ENCODE data around the gene GLYATL3.
A peak's percentile ranks its signal among the peaks of the same experiment; 100 is the strongest.

The GLYATL3 gene

DNA sequence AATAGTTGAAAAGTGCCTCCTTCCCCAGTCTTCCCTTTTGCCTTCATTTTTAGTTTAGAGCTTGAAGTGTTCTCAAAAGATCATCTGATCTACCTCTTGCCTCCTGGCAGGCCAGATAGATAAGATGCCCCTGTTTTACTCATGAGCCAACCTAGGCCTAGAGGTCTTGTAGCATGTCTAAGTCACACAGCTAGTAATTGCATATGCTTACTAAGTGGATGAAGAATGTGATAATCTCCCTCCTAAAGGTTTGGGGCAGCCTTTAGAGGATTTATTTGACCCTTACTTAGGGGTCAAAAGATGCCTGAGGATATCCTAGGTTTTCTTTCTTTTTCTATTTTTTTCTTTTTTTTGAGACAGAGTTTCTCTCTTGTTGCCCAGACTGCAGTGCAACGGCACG lies 52.9 kb downstream of the GLYATL3 start:
- peak overlapping the region; percentile 69 for H3K4me3 Mint-ChIP-seq
- peaks cover 50% of the 10 kb centered on the region for H3K27me3 Mint-ChIP-seq (ENCODE audit: low read depth, poor library complexity)
- H3K27ac Mint-ChIP-seq: no peak overlapping the region
- no peak for DNase-seq
- TF ChIP-seq, protein P1, sequence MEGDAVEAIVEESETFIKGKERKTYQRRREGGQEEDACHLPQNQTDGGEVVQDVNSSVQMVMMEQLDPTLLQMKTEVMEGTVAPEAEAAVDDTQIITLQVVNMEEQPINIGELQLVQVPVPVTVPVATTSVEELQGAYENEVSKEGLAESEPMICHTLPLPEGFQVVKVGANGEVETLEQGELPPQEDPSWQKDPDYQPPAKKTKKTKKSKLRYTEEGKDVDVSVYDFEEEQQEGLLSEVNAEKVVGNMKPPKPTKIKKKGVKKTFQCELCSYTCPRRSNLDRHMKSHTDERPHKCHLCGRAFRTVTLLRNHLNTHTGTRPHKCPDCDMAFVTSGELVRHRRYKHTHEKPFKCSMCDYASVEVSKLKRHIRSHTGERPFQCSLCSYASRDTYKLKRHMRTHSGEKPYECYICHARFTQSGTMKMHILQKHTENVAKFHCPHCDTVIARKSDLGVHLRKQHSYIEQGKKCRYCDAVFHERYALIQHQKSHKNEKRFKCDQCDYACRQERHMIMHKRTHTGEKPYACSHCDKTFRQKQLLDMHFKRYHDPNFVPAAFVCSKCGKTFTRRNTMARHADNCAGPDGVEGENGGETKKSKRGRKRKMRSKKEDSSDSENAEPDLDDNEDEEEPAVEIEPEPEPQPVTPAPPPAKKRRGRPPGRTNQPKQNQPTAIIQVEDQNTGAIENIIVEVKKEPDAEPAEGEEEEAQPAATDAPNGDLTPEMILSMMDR (IDR thresholded peaks at IDR 0.05): no peak
- no peaks in the 10 kb centered on the region for H3K36me3 Mint-ChIP-seq (ENCODE audit: low read depth)
- H3K4me1 Mint-ChIP-seq: peaks cover 24% of the 10 kb centered on the region
- H3K9me3 Mint-ChIP-seq: no peaks in the 10 kb centered on the region

DNA sequence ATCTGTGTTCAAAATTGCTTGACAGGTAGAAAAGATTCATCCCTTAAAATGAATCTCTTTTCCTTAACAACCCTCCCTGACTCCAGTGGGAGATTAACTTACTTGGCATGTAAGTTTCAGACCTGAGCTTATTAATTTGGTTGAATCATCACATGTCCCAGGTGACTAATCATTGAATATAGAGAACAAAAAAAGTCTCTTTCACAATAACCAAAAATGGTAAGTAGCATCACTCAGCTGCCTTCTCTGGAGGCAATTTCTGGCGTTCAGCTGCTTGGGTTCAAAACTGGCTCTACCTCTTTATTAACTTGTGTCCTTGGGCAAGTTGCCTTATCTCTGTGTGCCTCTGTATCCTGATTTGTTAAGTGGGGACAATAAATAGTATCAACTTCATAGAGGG lies 53.7 kb downstream of the GLYATL3 start:
- no peak for DNase-seq
- TF ChIP-seq, protein P1 (IDR thresholded peaks at IDR 0.05): no peak
- H3K4me3 Mint-ChIP-seq: no peak overlapping the region
- H3K9me3 Mint-ChIP-seq: no peaks in the 10 kb centered on the region
- no peak overlapping the region for H3K27ac Mint-ChIP-seq
- H3K36me3 Mint-ChIP-seq (ENCODE audit: low read depth): no peaks in the 10 kb centered on the region
- peaks cover 50% of the 10 kb centered on the region for H3K27me3 Mint-ChIP-seq (ENCODE audit: low read depth, poor library complexity)
- H3K4me1 Mint-ChIP-seq: peaks cover 24% of the 10 kb centered on the region

DNA sequence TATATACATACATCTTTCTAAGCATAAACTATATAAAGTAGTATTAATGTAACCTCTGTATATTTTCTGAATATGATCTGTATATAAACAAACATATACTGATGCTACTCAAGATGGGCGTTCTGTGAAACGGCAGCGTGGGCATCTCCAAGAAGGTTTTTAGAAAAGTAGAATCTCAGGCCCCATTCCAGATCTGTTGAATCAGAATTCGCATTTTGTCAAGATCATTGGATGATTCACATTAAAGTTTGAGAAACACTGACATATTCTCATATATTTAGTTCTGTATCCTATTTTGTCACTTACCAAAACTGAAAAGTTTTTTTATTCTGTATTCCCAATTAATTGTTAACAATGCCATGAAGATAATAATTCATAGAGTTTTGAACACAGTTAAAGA lies 56.2 kb downstream of the GLYATL3 start:
- Mint-ChIP-seq H3K36me3 (ENCODE audit: low read depth) (no peaks in the 10 kb centered on the region), H3K27me3 (ENCODE audit: low read depth, poor library complexity) (peaks cover 31% of the 10 kb centered on the region), H3K9me3 (no peaks in the 10 kb centered on the region), H3K4me3 (no peak overlapping the region), H3K4me1 (peaks cover 18% of the 10 kb centered on the region), H3K27ac (no peak overlapping the region)
- DNase-seq: no peak
- TF ChIP-seq, protein P1 (IDR thresholded peaks at IDR 0.05): no peak

DNA sequence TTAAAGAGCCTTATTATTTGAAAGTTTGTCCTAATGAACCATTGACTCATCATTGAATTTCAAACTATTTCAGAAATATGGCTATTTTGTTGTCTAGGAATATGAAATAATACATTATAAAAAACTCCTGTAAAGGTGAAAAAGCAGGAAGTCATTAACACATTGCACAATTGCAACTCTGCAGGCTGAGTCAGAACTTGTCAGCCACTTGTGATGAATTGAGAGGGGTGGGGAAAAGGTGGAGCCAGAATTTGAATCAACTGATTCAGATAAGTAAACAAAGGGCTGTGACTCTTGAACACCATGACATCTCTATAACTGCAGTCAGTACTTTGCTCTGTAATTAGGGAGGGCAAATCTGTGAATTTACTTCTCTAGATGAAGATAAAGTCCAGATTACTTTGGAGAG lies 56.7 kb downstream of the GLYATL3 start:
- Mint-ChIP-seq H3K9me3 (no peaks in the 10 kb centered on the region), H3K4me1 (peaks cover 13% of the 10 kb centered on the region), H3K36me3 (ENCODE audit: low read depth) (no peaks in the 10 kb centered on the region), H3K27me3 (ENCODE audit: low read depth, poor library complexity) (peaks cover 26% of the 10 kb centered on the region), H3K4me3 (no peak overlapping the region), H3K27ac (no peak overlapping the region)
- no peak for DNase-seq
- TF ChIP-seq, protein P1 (IDR thresholded peaks at IDR 0.05): no peak

DNA sequence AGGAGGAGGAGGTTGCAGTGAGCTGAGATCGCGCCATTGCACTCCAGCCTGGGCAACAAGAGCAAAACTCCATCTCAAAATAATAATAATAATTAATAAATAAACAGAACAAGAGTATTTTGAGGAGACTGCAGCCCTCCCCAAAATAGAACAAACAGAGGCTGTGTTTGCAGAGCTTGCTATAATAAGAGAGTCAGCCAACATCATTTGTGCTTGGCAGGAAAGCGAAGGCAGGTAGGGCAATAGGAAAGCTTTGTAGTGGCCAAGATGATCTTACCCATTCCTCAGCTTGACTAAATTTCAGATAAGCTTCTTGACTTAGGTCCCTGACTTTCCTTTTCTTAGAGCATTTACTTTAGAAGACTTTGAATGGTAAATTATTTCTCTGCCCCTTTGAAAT lies 57.5 kb downstream of the GLYATL3 start:
- DNase-seq: no peak
- Mint-ChIP-seq H3K9me3 (no peaks in the 10 kb centered on the region), H3K27me3 (ENCODE audit: low read depth, poor library complexity) (peaks cover 19% of the 10 kb centered on the region), H3K36me3 (ENCODE audit: low read depth) (no peaks in the 10 kb centered on the region), H3K27ac (no peak overlapping the region), H3K4me1 (peaks cover 7% of the 10 kb centered on the region), H3K4me3 (no peak overlapping the region)
- TF ChIP-seq, protein P1 (IDR thresholded peaks at IDR 0.05): no peak

DNA sequence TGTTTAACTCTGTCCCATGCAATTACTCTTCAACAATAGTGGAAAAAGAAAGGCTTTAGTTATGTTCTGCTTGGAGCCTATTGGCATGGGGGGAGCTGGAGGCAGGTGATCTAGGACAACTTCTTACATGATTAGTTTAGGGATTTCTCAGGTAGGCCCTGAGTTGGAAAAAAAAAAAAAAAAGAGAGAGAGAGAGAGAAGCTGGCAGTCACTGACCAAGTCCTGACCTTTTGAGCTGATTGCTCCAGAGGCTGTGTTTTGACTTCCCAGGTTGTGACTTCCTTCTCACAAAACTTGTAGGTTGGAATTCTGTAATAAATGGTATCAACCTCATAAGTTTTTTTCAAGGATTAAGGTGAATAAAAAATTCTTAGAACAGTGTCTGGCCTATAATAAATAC lies 58.5 kb downstream of the GLYATL3 start:
- H3K27me3 Mint-ChIP-seq (ENCODE audit: low read depth, poor library complexity): peaks cover 11% of the 10 kb centered on the region
- no peak overlapping the region for H3K4me3 Mint-ChIP-seq
- H3K27ac Mint-ChIP-seq: no peak overlapping the region
- TF ChIP-seq, protein P1 (IDR thresholded peaks at IDR 0.05): no peak
- H3K36me3 Mint-ChIP-seq (ENCODE audit: low read depth): no peaks in the 10 kb centered on the region
- no peak for DNase-seq
- H3K4me1 Mint-ChIP-seq: peaks cover 7% of the 10 kb centered on the region
- no peaks in the 10 kb centered on the region for H3K9me3 Mint-ChIP-seq

Data from nephron progenitor cell (in vitro differentiated cells).